NCI-H2081 (cell line): ENCODE measurements around the gene EFNA4.

Experiments used
- DNase-seq, 2 experiments: peaks; one replicate each; lab custom pipeline; 2025; lab: John Stamatoyannopoulos, UW

The EFNA4 gene

DNA sequence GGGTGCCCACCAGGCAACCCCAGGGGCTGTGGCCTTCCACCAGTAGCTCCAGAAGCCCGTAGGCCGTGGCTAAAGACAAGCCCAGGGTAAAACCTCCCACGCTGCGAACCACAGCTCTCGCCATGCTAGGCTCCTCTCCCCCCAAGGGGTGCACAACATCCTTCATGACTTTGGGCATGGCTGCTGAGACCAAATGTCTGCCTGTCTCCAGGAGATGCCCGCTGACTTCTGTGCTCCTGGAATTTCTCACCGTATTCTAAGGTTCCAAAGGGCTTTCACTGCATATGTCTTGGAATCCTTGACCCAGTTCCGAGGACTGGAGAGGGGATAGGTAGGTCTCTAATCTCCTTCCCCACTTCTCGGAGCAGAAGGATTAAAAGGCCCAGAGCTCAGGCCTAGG lies 30.0 kb upstream of the EFNA4 start, which contains the start of the genes DCST1 and DCST2:
TSS of gene DCST1 (plus strand) at position 301 of the 400 bp plus-strand sequence. CDS start 213 bp downstream, outside the sequence.
TSS of gene DCST2 (minus strand) at position 258 of the 400 bp plus-strand sequence. CDS start at position 178, 80 bp downstream.
- DNase-seq: no peak

DNA sequence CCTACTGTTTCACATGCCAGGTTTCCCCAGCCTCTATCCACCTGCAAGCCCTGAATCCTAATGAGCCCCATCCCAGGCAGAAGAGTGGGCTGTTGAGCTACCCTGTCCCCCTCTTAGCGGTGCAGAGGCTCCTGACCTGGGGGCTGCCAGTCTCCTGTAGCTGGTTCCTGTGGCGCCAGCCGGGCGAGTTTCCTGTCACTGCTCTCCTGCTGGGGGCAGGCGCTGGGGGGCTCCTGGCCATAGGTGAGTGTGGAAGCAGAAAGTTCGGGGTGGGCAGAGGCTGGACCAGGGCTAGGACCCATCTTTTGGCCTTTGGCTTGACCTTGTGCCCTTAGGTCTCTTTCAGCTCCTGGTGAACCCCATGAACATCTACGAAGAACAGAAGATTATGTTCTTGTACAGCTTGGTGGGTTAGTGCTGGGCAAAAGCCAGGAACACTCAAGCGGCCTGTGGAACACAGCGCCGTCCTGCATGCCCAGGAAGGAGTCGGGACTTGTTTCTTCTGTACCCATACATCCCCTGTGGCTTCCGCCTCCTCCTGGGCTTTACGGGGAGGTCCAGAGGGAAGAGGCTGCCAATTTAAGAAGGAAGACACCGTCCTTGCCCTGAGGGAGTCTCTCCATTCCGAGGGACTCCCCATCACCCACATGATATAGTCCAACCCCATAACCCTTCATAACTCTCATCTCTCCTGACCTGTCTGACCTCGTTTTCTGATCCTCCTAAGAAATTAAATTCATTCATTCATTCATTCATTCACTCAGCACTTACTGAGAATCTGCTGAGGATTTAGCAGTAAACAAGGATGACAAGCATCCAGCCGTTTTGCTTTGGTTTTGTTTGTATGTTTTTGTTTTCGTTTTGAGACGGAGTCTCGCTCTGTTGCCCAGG lies 29.0 kb upstream of the EFNA4 start:
- no peak for DNase-seq

DNA sequence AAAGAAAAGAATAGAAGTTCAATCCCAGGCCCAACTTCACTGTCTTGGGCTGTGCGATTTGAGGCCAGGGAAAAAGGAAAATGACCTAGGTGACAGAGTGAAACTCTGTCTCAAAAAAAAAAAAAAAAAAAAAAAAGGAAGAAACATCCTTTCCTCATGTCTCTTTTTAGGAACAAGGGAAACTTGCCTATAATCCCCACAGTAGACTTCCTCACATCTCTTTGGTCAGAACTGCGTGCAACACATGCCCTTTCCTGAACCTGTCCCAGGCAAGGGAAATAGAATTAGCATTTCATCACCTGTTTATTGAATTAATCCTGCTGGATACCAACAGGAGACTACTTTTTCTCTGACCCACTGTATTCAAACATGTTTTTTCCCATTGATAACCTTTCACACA lies 27.6 kb upstream of the EFNA4 start:
- no peak for DNase-seq

DNA sequence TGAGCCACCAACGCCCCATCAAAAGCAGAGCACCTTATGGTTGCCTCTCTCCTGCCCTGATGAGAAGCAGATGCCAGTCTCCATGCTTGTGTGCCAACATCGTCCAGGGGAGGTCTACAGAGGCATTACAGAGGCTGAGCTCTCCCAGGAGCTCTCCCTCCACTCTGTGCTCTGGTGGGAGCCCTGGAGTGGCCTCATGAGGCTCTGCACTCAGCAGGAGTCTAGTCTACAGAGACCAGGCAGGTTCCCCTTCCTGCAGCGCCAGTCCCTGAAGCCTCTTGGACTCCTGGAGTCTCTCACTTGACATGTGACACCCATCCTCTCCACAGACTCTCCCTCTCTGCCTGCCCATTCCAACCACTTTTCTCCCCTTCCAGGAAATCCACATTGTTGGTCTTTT lies 26.5 kb upstream of the EFNA4 start:
- no peak for DNase-seq

DNA sequence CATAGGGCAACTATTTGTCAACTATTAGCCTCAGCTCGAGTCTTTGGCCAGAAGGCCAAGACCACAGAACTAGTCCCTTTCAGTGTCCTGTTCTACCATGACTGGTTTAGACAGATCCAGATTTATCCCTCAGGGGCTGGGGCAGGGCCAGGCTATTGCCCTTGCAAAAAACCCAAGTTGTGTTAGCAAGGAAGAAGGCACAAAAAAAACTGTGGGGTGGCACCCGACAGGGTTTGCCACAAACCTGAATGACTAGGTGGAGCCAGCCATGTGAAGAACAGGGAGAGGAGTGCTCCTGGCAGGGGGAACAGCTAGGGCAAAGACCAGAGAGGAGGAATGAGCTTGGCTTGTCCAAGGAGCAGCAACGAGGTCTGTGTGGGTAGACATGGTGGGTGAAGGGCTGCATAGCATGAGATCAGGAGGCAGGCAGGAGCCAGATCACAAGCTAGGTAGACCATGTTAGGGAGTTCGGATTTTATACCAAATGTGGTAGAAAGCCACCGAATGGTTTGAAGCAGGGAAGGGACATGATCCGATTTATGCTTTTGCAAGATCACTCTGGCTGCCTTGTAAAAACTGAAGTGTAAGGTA lies 25.6 kb upstream of the EFNA4 start:
- no peak for DNase-seq

DNA sequence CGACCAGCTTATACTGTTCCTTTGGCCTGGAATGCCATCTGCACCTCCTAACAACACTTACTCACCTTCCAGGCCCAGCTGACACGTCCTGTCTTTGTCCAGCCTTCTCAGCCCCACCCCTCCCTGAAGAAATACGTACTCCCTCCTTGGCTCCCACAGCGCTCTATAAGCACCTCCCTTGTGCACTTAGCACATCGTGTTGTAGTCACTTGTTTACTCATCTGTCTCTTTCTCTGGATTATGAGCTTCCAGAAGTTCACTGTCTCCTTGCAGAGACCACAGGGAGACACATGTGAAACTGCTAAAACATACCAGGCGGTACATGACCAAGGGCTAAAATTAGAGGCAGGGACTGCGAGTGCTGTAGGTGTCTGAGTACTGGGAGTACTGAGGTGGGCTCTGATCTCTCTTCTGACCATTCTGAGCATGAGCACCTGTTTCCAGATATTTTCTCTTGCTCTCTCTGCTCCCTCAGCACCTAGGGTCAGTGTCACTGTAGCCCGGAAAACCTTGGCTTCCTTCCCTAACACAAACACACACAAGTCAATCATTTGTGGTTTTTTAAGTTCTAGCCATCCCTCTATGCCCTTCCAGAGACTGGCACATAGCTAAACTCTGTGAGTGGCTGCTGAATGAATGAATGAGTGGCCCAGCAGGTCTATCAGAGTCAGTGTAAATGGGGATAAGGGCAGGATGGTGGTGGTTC lies 24.8 kb upstream of the EFNA4 start:
- DNase-seq: no peak

DNA sequence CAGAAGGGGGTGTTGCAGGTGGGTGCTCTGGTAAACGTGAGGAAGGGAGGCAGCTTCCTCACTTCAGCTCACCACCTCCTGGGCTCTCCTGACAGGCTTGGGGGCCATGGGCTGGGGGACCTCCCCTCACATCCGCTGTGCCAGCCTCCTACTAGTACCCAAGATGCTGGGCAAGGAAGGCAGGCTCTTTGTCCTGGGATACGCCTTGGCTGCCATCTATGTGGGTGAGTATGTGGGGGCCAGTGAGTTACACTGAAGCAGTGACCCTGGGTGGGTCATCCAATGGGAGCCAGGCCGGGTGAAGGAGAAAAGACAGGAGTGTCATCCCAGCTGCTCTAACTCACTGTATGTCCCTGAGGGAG lies 24.3 kb upstream of the EFNA4 start:
- no peak for DNase-seq

DNA sequence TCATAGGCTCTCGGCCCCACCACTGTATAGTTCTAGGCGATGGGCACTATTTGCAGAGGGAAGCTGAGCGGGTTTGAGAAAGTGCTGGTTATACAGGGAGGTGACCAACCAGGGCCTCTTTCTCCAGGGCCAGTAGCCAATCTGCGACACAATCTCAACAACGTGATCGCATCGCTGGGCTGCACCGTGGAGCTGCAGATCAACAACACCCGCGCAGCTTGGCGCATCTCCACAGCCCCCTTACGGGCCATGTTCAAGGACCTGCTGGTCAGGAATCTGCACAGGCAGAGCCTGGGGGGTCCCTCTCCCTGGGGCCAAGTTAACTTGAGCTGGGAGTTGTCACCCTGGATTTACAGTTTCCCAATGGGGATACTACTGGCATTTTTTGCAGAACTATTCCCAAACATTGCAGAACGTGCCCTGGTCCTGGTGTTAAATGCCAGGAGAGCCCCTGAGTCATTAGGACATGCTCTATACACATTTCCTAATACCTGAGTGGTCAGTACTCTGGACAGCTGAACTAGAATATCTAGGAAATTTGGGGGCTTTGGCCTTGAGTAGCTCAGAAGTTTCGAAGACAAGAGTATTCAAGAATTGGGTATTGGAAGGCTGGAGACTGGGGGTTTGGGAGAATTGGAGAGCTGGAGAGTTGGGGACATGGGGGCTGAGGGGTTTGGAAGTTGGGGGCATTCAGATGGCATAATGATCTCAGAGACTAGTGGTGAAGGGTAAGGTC lies 23.0 kb upstream of the EFNA4 start:
- no peak for DNase-seq

DNA sequence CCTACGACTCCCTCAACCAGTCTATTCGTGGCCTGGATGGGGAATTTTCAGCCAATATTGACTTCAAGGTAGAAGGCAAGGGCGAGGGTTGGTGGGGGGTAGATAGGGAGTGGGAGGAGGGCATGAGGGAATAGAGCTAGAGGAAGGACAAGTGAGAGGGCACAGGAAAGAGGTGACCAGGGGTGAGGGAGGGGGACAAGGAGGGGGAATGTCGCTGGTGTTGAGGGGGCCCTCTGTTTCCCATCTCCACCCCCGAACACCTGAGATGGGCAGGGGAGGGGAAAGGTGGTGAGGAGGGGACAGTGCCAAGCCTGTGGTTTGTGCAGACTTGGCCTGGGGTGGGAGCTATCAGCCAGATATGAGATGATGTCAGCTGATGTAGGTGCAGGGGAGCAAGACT lies 20.8 kb upstream of the EFNA4 start:
- no peak for DNase-seq

DNA sequence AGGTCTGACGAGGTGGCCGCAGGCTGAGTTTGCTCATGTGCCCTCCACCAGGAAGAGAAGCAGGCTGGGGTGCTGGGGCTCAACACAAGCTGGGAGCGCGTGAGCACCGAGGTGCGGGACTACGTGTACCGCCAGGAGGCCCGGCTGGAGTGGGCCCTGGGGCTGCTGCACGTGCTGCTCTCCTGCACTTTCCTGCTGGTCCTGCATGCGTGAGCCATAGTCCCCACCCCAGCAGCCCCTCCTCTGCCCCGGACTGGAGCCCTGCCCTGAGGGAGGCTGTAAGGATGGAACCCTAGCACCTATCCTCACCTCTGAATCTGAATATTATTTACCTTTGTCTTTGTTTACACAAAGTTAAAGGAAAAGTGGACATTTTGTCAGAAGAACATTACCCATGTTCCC lies 20.2 kb upstream of the EFNA4 start:
- DNase-seq: no peak

DNA sequence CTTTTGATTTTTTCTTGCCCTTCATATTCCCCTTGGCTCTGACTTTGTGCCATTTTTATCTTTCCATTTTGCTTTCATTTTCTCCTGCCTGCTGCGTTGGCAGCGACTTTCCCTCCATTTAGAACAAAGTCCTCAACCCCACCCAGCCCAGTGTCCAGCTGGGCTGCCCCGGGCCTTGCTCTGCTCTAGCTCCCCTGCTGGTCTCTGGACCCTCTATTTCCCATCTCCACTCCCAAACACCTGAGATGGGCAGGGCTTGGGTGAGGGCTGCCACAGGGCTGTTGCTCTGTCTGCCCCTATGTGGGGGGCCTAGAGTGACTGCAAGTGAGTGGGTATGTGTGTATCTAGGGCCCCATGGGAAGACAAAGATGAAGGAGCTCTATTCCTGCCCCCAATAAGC lies 19.7 kb upstream of the EFNA4 start:
- DNase-seq: no peak

DNA sequence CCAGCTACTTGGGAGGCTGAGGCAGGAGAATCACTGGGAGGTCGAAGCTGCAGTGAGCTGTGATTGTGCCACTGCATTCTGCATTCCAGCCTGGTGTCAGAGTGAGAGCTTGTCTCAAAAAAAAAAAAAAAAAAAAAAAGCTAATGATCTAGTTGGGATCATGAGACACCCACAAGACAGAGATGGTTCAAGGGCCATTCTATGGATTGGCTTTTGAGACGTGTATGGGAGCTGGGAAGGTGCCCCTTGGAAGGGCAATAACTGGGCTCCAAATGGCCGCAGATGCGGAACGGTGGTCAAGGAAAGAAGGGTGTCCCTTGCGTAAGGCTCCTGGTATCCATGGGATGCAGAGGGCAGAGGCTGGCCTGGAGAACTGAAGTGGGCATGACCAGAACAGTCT lies 19.2 kb upstream of the EFNA4 start:
- no peak for DNase-seq

DNA sequence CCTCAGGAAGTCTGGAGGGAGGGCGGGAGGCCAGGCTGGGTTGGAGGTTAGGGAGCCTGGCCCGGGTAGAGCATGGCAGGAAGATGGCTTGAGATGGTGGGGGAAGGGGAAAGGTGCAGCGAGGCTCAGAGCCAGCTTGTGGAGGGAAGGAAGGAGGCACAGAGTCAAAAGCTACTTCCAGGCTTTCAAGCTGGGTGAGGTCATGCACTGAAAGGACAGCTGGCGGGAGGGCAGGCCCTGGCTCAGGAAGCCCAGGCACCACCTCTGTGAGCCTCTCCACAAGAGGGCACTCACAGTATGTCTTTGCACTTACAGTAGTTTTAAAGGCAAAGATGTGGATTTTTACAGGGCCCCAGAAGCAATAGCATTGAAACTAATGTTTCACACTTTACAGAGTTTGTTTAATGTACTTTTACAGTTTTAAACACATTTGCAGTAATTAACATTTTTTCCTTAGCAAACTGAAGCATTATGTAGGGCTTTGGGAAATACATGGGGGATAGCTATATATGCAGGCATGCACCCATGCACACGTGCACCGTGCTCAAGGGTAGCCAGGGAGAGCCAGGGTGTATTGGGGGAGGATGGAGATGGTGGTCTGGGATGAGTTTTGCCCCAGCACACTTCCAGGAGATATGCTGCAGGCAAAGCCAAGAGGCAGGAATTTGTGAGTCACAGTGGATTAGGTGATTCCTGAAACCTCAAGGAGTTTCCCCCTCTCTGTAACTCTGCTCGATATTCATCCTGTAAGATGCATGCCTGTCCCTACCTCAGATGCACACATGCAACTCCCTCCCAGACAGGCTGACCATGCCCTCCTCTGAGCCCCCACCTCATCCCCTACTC lies 18.5 kb upstream of the EFNA4 start:
- peak; percentile 22 to 50 for DNase-seq

DNA sequence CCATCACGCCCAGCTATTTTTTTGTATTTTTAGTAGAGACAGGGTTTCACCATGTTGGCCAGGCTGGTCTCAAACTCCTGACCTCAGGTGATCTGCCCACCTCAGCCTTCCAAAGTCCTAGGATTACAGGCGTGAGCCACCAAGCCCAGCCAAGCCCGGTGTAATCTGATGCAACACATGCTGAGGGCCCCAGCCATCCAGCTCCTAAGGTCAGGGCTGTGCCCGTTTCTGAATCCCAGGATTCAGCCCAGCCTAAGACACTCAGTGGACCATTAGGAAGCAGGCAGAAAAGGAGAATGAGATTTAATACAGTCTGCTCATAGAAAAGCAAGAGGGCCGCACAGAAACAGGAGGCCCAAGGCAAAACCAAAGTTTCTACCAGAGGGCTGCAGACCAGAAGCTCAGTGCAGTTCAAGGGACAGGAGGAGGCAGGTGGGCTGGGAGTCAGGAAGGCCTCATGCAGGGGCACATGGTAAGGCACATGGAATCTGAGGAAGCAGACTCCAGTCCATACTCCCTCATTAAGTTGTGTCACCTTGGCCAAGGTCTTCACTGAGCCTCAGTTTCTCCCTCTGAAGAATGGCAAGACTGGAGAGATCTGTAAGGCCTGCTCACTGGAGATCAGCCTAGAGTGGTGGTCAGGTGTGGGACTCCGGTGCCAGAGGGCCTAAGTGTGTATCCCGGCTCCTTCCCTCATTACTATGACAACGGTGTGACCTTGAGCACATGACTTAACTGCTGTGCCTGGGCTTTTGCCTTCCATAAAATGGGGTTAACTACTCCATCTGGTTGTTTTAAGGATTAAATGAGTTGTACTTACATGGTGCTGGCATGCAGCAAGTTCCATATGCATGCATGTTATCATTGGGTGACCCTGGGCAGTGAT lies 14.8 kb upstream of the EFNA4 start:
- DNase-seq: no peak

DNA sequence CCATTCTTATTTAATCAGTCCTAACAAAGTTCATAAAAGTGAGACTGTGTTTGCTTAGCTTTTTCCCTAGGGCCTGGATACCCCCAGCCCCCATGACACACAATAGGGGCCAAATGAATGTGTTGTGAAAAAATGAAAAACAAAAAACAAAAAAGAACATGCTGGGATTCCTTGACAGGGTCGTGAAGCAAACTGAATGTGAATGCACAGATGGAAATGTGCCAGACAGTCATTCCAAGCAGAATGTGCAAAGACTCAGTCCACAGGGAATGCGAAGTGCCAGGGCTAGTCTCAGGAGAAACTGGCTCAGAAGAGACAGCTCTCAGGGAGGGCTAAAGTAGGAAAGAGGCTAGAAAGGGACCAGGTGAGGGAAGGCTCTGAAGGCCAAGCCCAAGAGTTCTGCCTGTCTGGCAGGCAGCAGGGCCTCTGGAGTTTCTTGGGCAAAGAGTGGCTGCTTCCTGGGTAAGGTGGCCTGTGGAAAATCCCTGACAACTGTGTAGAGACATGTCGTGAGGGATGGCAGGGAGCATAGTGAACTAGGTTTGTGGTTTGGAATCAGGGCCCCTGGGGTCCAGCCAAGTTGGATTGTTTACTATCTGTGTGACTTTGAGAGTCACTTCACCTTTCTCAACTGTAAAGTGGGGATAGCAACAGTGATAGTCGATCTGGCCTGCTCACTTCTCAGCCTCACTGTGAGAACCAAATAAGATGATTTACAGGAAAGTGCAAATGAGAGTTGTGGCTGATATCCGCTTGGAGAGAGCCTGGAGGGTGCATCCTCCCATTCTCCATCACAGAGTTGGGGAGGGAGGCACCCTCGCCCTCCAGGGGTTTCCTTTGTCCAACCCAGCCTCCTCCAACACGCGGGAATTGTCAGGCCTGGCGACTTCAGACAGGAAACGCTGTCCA lies 13.6 kb upstream of the EFNA4 start:
- DNase-seq: no peak

DNA sequence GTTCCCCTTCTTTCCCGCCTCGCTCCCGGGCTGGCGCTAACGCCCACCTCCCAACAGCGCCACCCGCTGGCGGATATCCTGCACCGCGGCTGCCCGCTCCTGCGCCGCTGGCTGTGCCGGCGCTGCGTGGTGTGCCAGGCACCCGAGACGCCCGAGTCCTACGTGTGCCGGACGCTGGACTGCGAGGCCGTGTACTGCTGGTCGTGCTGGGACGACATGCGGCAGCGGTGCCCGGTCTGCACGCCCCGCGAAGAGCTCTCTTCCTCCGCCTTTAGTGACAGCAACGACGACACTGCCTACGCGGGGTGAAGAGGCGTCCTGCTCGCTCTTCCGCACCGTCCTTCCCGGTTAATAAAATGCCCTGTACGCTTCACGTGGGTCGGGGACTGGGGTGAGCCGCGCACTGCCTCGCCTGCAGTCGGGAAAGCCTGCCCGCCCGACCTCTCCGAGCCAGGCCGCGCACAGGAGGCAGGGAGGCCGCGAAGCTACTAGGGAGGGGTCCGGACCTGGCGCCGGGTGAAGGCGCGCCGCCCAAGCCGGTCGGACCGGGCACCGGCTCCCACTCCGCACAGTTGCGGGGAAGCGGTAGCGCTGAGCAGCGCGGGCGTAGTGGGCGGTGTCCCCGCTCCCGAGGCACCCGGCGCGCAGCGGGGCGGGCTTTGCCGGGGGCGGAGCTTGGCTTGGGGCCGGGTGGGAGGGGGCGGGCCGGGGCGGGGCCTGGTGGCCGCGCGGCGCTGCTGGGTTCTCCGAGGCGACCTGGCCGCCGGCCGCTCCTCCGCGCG lies 12.8 kb upstream of the EFNA4 start, which contains the start of gene ADAM15:
TSS of gene ADAM15 (plus strand) at position 757 of the 782 bp plus-strand sequence. CDS start 71 bp downstream, outside the sequence.
- DNase-seq: peak; percentile 74 to 75

DNA sequence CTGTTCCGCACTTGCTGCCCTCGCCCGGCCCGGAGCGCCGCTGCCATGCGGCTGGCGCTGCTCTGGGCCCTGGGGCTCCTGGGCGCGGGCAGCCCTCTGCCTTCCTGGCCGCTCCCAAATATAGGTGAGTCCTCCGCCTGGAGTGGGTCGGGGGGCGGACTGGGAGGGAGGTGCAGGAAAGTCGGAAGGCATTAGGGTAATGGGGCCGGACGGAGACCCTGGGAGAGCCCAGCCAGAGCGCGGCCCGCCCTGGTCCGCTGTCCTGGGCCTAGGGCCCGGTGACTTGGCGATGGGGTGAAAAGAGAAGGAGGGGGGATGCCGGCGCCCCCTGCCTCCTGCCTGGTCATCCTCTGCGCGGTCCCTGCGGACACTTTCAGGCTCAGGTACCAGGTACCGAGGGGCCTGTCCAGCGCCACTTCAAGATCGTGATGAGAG lies 12.2 kb upstream of the EFNA4 start:
- no peak for DNase-seq

DNA sequence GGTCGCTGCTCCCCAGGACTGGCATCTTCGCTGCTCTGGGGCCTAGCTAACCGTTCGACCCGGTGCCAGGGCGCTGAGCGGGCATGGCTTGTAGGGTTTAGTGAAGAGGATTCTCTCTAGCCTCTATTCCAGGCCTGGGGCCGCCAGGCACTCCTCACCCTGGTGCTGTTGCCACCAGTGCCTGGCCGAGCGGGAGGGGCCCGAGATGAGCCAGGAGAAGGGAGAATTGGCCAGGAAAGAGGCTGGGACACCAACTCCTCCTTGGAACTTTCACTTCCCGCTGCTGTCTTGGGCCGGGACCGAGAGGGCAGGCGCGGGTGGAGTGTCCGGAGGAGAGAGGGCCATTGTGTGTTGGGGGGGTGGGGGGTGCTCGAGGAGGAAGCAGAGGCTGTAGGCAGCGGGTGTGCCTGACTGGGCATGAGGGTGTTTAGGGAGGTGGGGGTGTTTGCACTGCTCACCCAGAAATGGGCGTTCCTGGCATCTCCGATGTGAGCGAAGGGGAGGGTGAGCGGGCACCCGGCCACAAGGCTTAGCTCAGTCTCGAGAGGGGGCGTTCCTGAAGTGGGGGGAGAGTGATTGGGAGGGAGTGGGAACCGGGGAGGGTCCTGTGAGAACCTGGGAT lies 11.7 kb upstream of the EFNA4 start:
- DNase-seq: peak; percentile 43 to 68
